Dermis blood vessel endothelial cell (primary cell): ENCODE measurements around the gene TMEM151A. TPM values are rescaled to one million over a fixed set of nuclear protein-coding genes. Genes with fewer than 3 reads are reported as not detected.
A peak's percentile ranks its signal among the peaks of the same experiment; 100 is the strongest.

Experiments used
- DNase-seq: peaks from one replicate; pipeline ENCODE4 v3.0.0; 2010
- total RNA-seq: library from RNA; depleted of rRNA; stranded (reverse); fragments of >200 nt; gene quantifications from 2 replicates; pipeline ENCODE4 v1.2.3, GENCODE V29; 2014

Gene TMEM151A
- total RNA-seq, 1 donor from 2014 or later, result not detected

GRCh38 chr11:66338276-66339161 is 46.8 kb downstream of the TMEM151A start:
- DNase-seq, result no peak

- DNase-seq, result no peak
Observed at GRCh38 chr11:66339162-66339675, 47.5 kb downstream of the TMEM151A start.

- no peak for DNase-seq
Observed at GRCh38 chr11:66339686-66340483, 48.2 kb downstream of the TMEM151A start.

- DNase-seq, result no peak
Observed at GRCh38 chr11:66340596-66341501, 49.2 kb downstream of the TMEM151A start.

GRCh38 chr11:66341502-66342126 is 49.9 kb downstream of the TMEM151A start:
- no peak for DNase-seq

GRCh38 chr11:66343176-66343575 is 51.5 kb downstream of the TMEM151A start:
- DNase-seq, result no peak

- peak; percentile 98 for DNase-seq
Observed at GRCh38 chr11:66344550-66345315, 53.0 kb downstream of the TMEM151A start, which contains the start of gene BRMS1. Gene BRMS1 (minus strand): TSS chr11:66345104. CDS start chr11:66342234, 2,870 bp downstream.

- DNase-seq, result no peak
Observed at GRCh38 chr11:66345316-66345649, 53.6 kb downstream of the TMEM151A start.

Other genes with a start within 250 kb of the TMEM151A start
- 0.60 and 1.4 TPM in 2 replicates for gene GAL3ST3, start 242.7 kb upstream of the TMEM151A start, total RNA-seq
- 116 and 141 TPM in 2 replicates for gene SF3B2, start 239.5 kb upstream of the TMEM151A start, total RNA-seq
- 28.2 and 52.7 TPM in 2 replicates for gene PACS1, start 221.6 kb upstream of the TMEM151A start, total RNA-seq
- gene KLC2, start 34.2 kb upstream of the TMEM151A start, total RNA-seq, result 18.0 and 18.5 TPM in 2 replicates
- 77.8 and 196 TPM in 2 replicates for gene RAB1B, start 23.3 kb upstream of the TMEM151A start, total RNA-seq
- not detected in 2 replicates for gene CNIH2, start 13.7 kb upstream of the TMEM151A start, total RNA-seq
- 111 and 159 TPM in 2 replicates for gene YIF1A, start 2.8 kb upstream of the TMEM151A start, total RNA-seq
- 0.23 and 0.68 TPM in 2 replicates for gene CD248, start 25.1 kb downstream of the TMEM151A start, total RNA-seq
- gene RIN1, start 44.5 kb downstream of the TMEM151A start, total RNA-seq, result 4.8 and 6.7 TPM in 2 replicates
- 65.7 and 71.8 TPM in 2 replicates for gene BRMS1, start 53.2 kb downstream of the TMEM151A start, total RNA-seq
- 25.8 and 28.1 TPM in 2 replicates for gene B4GAT1, start 55.7 kb downstream of the TMEM151A start, total RNA-seq
- gene SLC29A2, start 79.9 kb downstream of the TMEM151A start, total RNA-seq, result 1.2 and 2.3 TPM in 2 replicates
- not detected in 2 replicates for gene NPAS4, start 129.1 kb downstream of the TMEM151A start, total RNA-seq
- 40.7 and 61.1 TPM in 2 replicates for gene MRPL11, start 147.0 kb downstream of the TMEM151A start, total RNA-seq
- 3.7 and 4.9 TPM in 2 replicates for gene PELI3, start 175.0 kb downstream of the TMEM151A start, total RNA-seq
- 50.5 and 71.7 TPM in 2 replicates for gene DPP3, start 188.5 kb downstream of the TMEM151A start, total RNA-seq
- 28.6 and 36.8 TPM in 2 replicates for gene BBS1, start 218.7 kb downstream of the TMEM151A start, total RNA-seq